HUES6 (cell line): ENCODE results near the gene UTF1.
A peak's percentile ranks its signal among the peaks of the same experiment; 100 is the strongest.

Source experiments
- H3K27ac ChIP-seq: 2 replicates; pipeline ENCODE4 v1.7.0; 2013; ENCODE audit warnings: low read depth, mild to moderate bottlenecking, low read length, inconsistent platforms
- H3K27me3 ChIP-seq: 2 replicates; pipeline ENCODE4 v1.6.1; 2013; ENCODE audit warnings: low read length; ENCODE audit not compliant: control insufficient read depth, insufficient read depth
- H3K36me3 ChIP-seq: 2 replicates; pipeline ENCODE4 v1.6.1; 2013; ENCODE audit warnings: low read length; ENCODE audit not compliant: control insufficient read depth, insufficient read depth
- H3K4me1 ChIP-seq: 2 replicates; pipeline ENCODE4 v1.6.1; 2013; ENCODE audit warnings: low read length; ENCODE audit not compliant: control insufficient read depth, insufficient read depth
- H3K4me3 ChIP-seq: 2 replicates; pipeline ENCODE4 v1.5.1; 2013; ENCODE audit warnings: low read depth, low read length
- H3K9ac ChIP-seq: one replicate; pipeline ENCODE4 v1.6.1; 2013; ENCODE audit warnings: mild to moderate bottlenecking, low read length
- H3K9me3 ChIP-seq: 2 replicates; pipeline ENCODE4 v1.6.1; 2013; ENCODE audit warnings: low read depth, low read length; ENCODE audit not compliant: control insufficient read depth, insufficient read depth

Gene UTF1

GRCh38 chr10:133187091-133187905 is 42.7 kb upstream of the UTF1 start:
- Histone ChIP-seq H3K27ac (no peak overlapping the region), H3K4me3 (no peak overlapping the region), H3K36me3 (peaks cover 15% of the 10 kb centered on the region), H3K9me3 (peaks cover 11% of the 10 kb centered on the region; the same call in 1 of the 2 replicates), H3K4me1 (no peaks in the 10 kb centered on the region; the same call in 1 of the 2 replicates), H3K27me3 (no peaks in the 10 kb centered on the region), H3K9ac (no peak overlapping the region)

GRCh38 chr10:133187906-133188681 is 41.9 kb upstream of the UTF1 start:
- Histone ChIP-seq H3K4me3 (no peak overlapping the region), H3K4me1 (no peaks in the 10 kb centered on the region; the same call in 1 of the 2 replicates), H3K27ac (no peak overlapping the region), H3K36me3 (peaks cover 15% of the 10 kb centered on the region), H3K9ac (no peak overlapping the region), H3K9me3 (peaks cover 11% of the 10 kb centered on the region; the same call in 1 of the 2 replicates), H3K27me3 (no peaks in the 10 kb centered on the region)

- H3K9ac ChIP-seq, result no peak overlapping the region
Observed at GRCh38 chr10:133189256-133189655, 40.8 kb upstream of the UTF1 start.

GRCh38 chr10:133189726-133190125 is 40.3 kb upstream of the UTF1 start:
- Histone ChIP-seq H3K36me3 (peaks cover 5% of the 10 kb centered on the region; the same call in 1 of the 2 replicates), H3K4me1 (no peaks in the 10 kb centered on the region; the same call in 1 of the 2 replicates), H3K27me3 (no peaks in the 10 kb centered on the region), H3K9ac (no peak overlapping the region), H3K27ac (no peak overlapping the region), H3K9me3 (peaks cover 11% of the 10 kb centered on the region; the same call in 1 of the 2 replicates), H3K4me3 (no peak overlapping the region)

More at GRCh38 chr10:133189256-133189655, 40.8 kb upstream of the UTF1 start:
- peaks cover 11% of the 10 kb centered on the region; the same call in 1 of the 2 replicates for H3K9me3 ChIP-seq
- H3K27ac ChIP-seq, result no peak overlapping the region
- no peak overlapping the region for H3K4me3 ChIP-seq
- H3K36me3 ChIP-seq, result peaks cover 9% of the 10 kb centered on the region
- H3K27me3 ChIP-seq, result no peaks in the 10 kb centered on the region
- no peaks in the 10 kb centered on the region; the same call in 1 of the 2 replicates for H3K4me1 ChIP-seq

- Histone ChIP-seq H3K4me3 (no peak overlapping the region), H3K36me3 (peaks cover 5% of the 10 kb centered on the region; the same call in 1 of the 2 replicates), H3K4me1 (no peaks in the 10 kb centered on the region; the same call in 1 of the 2 replicates), H3K27ac (no peak overlapping the region), H3K27me3 (no peaks in the 10 kb centered on the region), H3K9me3 (peaks cover 8% of the 10 kb centered on the region; the same call in 1 of the 2 replicates), H3K9ac (no peak overlapping the region)
Observed at GRCh38 chr10:133190225-133190624, 39.8 kb upstream of the UTF1 start.

- no peak overlapping the region for H3K9ac ChIP-seq
- no peak overlapping the region for H3K4me3 ChIP-seq
- no peaks in the 10 kb centered on the region for H3K4me1 ChIP-seq
- no peak overlapping the region for H3K27ac ChIP-seq
- peaks cover 7% of the 10 kb centered on the region; the same call in 1 of the 2 replicates for H3K9me3 ChIP-seq
- H3K27me3 ChIP-seq, result no peaks in the 10 kb centered on the region
- peaks cover 5% of the 10 kb centered on the region; the same call in 1 of the 2 replicates for H3K36me3 ChIP-seq
Observed at GRCh38 chr10:133191651-133192050, 38.4 kb upstream of the UTF1 start.

GRCh38 chr10:133194151-133194550 is 35.9 kb upstream of the UTF1 start:
- Histone ChIP-seq H3K27ac (no peak overlapping the region), H3K4me3 (no peak overlapping the region), H3K9ac (no peak overlapping the region), H3K9me3 (peaks cover 7% of the 10 kb centered on the region; the same call in 1 of the 2 replicates), H3K4me1 (no peaks in the 10 kb centered on the region), H3K36me3 (no peaks in the 10 kb centered on the region), H3K27me3 (no peaks in the 10 kb centered on the region)

GRCh38 chr10:133195096-133195495 is 34.9 kb upstream of the UTF1 start:
- peaks cover 3% of the 10 kb centered on the region; the same call in 1 of the 2 replicates for H3K4me1 ChIP-seq
- H3K9me3 ChIP-seq, result peaks cover 7% of the 10 kb centered on the region; the same call in 1 of the 2 replicates
- H3K27me3 ChIP-seq, result no peaks in the 10 kb centered on the region
- H3K36me3 ChIP-seq, result no peaks in the 10 kb centered on the region; the same call in 1 of the 2 replicates
- H3K9ac ChIP-seq, result no peak overlapping the region
- H3K27ac ChIP-seq, result no peak overlapping the region
- H3K4me3 ChIP-seq, result no peak overlapping the region

- no peaks in the 10 kb centered on the region; the same call in 1 of the 2 replicates for H3K36me3 ChIP-seq
- no peak overlapping the region for H3K9ac ChIP-seq
- peaks cover 7% of the 10 kb centered on the region; the same call in 1 of the 2 replicates for H3K9me3 ChIP-seq
- no peak overlapping the region for H3K4me3 ChIP-seq
- no peaks in the 10 kb centered on the region for H3K27me3 ChIP-seq
- no peak overlapping the region for H3K27ac ChIP-seq
- peaks cover 5% of the 10 kb centered on the region; the same call in 1 of the 2 replicates for H3K4me1 ChIP-seq
Observed at GRCh38 chr10:133195611-133196010, 34.4 kb upstream of the UTF1 start.

- no peak overlapping the region for H3K9ac ChIP-seq
- H3K27ac ChIP-seq, result 0 out of 2 replicates have a peak overlapping the region, but pooled peaks have one; percentile 31
- no peaks in the 10 kb centered on the region; the same call in 1 of the 2 replicates for H3K36me3 ChIP-seq
- H3K27me3 ChIP-seq, result no peaks in the 10 kb centered on the region
- H3K9me3 ChIP-seq, result peaks cover 7% of the 10 kb centered on the region; the same call in 1 of the 2 replicates
- no peak overlapping the region for H3K4me3 ChIP-seq
- H3K4me1 ChIP-seq, result peaks cover 5% of the 10 kb centered on the region; the same call in 1 of the 2 replicates
Observed at GRCh38 chr10:133196221-133196915, 33.6 kb upstream of the UTF1 start.
